ENCODE results near the gene PSMB5.
A peak's percentile ranks its signal among the peaks of the same experiment; 100 is the strongest.

PSMB5 gene

DNA sequence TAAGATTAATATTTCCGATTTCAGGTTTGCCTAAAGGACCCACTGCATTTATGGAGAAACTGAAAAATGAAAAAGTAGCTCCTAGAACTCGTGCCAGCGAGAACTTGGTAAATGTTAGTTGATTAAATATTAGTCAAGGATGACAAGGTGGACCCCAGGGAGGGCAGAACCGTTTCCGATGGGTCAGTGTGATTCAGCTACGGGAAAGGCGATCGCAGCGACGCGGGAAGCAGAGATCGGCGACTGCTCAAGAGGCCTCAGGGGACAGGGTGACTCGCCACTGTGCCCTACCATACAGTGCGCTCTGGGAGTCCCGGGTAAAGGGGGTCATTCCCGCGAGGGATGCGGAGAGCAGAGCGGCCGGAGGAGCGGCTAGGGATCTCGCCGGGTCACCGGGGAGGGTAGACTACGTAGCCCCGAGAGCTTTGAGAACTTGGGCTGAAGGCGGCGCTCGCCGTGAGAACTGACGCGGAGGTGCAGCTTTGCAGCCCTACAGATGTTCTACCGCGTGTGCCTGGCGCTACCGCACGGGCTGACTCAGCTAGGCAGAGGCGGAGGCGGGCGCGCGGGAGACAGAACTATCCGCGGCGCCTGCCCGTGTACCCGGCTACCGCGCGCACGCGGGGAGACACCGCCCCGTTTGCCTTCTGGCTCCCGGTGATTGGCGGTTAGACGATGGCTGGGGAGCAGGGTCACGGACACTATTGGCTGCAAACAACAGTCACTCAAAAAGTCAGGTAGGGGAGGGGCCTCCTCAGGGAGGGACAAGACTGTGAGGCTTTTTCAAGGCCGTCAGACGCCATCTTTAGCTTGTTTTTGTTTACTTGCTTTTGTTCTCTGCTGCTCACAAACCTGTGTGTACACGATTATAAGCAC, 27.9 kb downstream of the PSMB5 start (continued):
- TF ChIP-seq, protein P1, sequence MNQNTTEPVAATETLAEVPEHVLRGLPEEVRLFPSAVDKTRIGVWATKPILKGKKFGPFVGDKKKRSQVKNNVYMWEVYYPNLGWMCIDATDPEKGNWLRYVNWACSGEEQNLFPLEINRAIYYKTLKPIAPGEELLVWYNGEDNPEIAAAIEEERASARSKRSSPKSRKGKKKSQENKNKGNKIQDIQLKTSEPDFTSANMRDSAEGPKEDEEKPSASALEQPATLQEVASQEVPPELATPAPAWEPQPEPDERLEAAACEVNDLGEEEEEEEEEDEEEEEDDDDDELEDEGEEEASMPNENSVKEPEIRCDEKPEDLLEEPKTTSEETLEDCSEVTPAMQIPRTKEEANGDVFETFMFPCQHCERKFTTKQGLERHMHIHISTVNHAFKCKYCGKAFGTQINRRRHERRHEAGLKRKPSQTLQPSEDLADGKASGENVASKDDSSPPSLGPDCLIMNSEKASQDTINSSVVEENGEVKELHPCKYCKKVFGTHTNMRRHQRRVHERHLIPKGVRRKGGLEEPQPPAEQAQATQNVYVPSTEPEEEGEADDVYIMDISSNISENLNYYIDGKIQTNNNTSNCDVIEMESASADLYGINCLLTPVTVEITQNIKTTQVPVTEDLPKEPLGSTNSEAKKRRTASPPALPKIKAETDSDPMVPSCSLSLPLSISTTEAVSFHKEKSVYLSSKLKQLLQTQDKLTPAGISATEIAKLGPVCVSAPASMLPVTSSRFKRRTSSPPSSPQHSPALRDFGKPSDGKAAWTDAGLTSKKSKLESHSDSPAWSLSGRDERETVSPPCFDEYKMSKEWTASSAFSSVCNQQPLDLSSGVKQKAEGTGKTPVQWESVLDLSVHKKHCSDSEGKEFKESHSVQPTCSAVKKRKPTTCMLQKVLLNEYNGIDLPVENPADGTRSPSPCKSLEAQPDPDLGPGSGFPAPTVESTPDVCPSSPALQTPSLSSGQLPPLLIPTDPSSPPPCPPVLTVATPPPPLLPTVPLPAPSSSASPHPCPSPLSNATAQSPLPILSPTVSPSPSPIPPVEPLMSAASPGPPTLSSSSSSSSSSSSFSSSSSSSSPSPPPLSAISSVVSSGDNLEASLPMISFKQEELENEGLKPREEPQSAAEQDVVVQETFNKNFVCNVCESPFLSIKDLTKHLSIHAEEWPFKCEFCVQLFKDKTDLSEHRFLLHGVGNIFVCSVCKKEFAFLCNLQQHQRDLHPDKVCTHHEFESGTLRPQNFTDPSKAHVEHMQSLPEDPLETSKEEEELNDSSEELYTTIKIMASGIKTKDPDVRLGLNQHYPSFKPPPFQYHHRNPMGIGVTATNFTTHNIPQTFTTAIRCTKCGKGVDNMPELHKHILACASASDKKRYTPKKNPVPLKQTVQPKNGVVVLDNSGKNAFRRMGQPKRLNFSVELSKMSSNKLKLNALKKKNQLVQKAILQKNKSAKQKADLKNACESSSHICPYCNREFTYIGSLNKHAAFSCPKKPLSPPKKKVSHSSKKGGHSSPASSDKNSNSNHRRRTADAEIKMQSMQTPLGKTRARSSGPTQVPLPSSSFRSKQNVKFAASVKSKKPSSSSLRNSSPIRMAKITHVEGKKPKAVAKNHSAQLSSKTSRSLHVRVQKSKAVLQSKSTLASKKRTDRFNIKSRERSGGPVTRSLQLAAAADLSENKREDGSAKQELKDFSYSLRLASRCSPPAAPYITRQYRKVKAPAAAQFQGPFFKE (tag by site-specific recombination; IDR thresholded peaks at IDR 0.05; ENCODE audit: borderline replicate concordance) = no peak
- TF ChIP-seq ZNF214 (tag by site-specific recombination; IDR thresholded peaks at IDR 0.05; ENCODE audit: borderline replicate concordance) (no peak), ZNF394 (tag by site-specific recombination; IDR thresholded peaks at IDR 0.05; ENCODE audit: borderline replicate concordance) (peak; percentile 69; the same call in 1 of the 2 replicates), ZNF658 (tag by site-specific recombination; IDR thresholded peaks at IDR 0.05) (no peak), SETDB1 (IDR thresholded peaks at IDR 0.05; ENCODE audit: insufficient read length, low read length) (no peak), ZFP3 (tag by site-specific recombination; IDR thresholded peaks at IDR 0.05; ENCODE audit: low read depth) (no peak), ZNF660 (tag by site-specific recombination; IDR thresholded peaks at IDR 0.05) (peak; percentile 77), ZNF76 (tag by site-specific recombination; IDR thresholded peaks at IDR 0.05; ENCODE audit: borderline replicate concordance, low read depth) (peak; percentile 75), ZNF354C (tag by site-specific recombination; IDR thresholded peaks at IDR 0.05; ENCODE audit: borderline replicate concordance, low read depth) (no peak), ZFP69B (tag by site-specific recombination; IDR thresholded peaks at IDR 0.05) (peak; percentile 73), ZNF341 (tag by site-specific recombination; IDR thresholded peaks at IDR 0.05; ENCODE audit: low read depth) (peak; percentile 46), ZNF248 (tag by site-specific recombination; IDR thresholded peaks at IDR 0.05) (no peak), OSR2 (tag by site-specific recombination; IDR thresholded peaks at IDR 0.05) (peak; percentile 85), TCF7L2 (IDR thresholded peaks at IDR 0.05; ENCODE audit: borderline replicate concordance, low read depth, low read length) (no peak), EGR2 (tag by site-specific recombination; IDR thresholded peaks at IDR 0.05; ENCODE audit: low read depth) (peak; percentile 78), ZBTB21 (tag by site-specific recombination; IDR thresholded peaks at IDR 0.05) (peak; percentile 50; the same call in 1 of the 2 replicates), ZNF837 (tag by site-specific recombination; IDR thresholded peaks at IDR 0.05) (0 out of 2 replicates have a peak, but pooled peaks have one; percentile 30), ZNF132 (tag by site-specific recombination; IDR thresholded peaks at IDR 0.05; ENCODE audit: borderline replicate concordance) (no peak)
- TF ChIP-seq, protein P2, sequence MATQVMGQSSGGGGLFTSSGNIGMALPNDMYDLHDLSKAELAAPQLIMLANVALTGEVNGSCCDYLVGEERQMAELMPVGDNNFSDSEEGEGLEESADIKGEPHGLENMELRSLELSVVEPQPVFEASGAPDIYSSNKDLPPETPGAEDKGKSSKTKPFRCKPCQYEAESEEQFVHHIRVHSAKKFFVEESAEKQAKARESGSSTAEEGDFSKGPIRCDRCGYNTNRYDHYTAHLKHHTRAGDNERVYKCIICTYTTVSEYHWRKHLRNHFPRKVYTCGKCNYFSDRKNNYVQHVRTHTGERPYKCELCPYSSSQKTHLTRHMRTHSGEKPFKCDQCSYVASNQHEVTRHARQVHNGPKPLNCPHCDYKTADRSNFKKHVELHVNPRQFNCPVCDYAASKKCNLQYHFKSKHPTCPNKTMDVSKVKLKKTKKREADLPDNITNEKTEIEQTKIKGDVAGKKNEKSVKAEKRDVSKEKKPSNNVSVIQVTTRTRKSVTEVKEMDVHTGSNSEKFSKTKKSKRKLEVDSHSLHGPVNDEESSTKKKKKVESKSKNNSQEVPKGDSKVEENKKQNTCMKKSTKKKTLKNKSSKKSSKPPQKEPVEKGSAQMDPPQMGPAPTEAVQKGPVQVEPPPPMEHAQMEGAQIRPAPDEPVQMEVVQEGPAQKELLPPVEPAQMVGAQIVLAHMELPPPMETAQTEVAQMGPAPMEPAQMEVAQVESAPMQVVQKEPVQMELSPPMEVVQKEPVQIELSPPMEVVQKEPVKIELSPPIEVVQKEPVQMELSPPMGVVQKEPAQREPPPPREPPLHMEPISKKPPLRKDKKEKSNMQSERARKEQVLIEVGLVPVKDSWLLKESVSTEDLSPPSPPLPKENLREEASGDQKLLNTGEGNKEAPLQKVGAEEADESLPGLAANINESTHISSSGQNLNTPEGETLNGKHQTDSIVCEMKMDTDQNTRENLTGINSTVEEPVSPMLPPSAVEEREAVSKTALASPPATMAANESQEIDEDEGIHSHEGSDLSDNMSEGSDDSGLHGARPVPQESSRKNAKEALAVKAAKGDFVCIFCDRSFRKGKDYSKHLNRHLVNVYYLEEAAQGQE (tag by site-specific recombination; IDR thresholded peaks at IDR 0.05) = peak; percentile 34; the same call in 1 of the 2 replicates
- TF ChIP-seq, protein P3, sequence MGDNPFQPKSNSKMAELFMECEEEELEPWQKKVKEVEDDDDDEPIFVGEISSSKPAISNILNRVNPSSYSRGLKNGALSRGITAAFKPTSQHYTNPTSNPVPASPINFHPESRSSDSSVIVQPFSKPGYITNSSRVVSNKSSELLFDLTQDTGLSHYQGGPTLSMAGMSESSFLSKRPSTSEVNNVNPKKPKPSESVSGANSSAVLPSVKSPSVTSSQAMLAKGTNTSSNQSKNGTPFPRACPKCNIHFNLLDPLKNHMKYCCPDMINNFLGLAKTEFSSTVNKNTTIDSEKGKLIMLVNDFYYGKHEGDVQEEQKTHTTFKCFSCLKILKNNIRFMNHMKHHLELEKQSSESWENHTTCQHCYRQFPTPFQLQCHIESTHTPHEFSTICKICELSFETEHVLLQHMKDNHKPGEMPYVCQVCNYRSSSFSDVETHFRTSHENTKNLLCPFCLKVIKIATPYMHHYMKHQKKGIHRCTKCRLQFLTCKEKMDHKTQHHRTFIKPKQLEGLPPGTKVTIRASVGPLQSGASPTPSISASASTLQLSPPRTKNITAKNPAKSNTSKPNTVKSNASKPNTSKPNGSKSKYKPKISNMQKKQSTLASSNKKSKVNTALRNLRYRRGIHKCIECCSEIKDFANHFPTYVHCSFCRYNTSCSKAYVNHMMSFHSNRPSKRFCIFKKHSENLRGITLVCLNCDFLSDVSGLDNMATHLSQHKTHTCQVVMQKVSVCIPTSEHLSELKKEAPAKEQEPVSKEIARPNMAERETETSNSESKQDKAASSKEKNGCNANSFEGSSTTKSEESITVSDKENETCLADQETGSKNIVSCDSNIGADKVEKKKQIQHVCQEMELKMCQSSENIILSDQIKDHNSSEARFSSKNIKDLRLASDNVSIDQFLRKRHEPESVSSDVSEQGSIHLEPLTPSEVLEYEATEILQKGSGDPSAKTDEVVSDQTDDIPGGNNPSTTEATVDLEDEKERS (tag by site-specific recombination; IDR thresholded peaks at IDR 0.05) = no peak
- TF ChIP-seq, protein P4, sequence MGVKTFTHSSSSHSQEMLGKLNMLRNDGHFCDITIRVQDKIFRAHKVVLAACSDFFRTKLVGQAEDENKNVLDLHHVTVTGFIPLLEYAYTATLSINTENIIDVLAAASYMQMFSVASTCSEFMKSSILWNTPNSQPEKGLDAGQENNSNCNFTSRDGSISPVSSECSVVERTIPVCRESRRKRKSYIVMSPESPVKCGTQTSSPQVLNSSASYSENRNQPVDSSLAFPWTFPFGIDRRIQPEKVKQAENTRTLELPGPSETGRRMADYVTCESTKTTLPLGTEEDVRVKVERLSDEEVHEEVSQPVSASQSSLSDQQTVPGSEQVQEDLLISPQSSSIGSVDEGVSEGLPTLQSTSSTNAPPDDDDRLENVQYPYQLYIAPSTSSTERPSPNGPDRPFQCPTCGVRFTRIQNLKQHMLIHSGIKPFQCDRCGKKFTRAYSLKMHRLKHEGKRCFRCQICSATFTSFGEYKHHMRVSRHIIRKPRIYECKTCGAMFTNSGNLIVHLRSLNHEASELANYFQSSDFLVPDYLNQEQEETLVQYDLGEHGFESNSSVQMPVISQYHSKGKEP (tag by site-specific recombination; IDR thresholded peaks at IDR 0.05) = no peak
- TF ChIP-seq, protein P5, sequence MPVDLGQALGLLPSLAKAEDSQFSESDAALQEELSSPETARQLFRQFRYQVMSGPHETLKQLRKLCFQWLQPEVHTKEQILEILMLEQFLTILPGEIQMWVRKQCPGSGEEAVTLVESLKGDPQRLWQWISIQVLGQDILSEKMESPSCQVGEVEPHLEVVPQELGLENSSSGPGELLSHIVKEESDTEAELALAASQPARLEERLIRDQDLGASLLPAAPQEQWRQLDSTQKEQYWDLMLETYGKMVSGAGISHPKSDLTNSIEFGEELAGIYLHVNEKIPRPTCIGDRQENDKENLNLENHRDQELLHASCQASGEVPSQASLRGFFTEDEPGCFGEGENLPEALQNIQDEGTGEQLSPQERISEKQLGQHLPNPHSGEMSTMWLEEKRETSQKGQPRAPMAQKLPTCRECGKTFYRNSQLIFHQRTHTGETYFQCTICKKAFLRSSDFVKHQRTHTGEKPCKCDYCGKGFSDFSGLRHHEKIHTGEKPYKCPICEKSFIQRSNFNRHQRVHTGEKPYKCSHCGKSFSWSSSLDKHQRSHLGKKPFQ (tag by site-specific recombination; IDR thresholded peaks at IDR 0.05) = peak; percentile 54

Data from HEK293 (cell line).